Endodermal cell (in vitro differentiated cells): ENCODE data around the gene STAP1. TPM values are rescaled to one million over a fixed set of nuclear protein-coding genes. Genes with fewer than 3 reads are reported as not detected.

Experiments used
- DNase-seq: peaks from one replicate; pipeline ENCODE4 v3.0.0-alpha.2; 2017
- H3K27ac ChIP-seq: 2 replicates; pipeline ENCODE4 v1.5.1; 2013; ENCODE audit warnings: mild to moderate bottlenecking, low read depth, low read length, moderate library complexity
- H3K27me3 ChIP-seq: 2 replicates; pipeline ENCODE4 v1.6.1; 2013; ENCODE audit warnings: mild to moderate bottlenecking, low read length, moderate library complexity; ENCODE audit not compliant: insufficient read depth, control insufficient read depth, poor library complexity, severe bottlenecking
- H3K36me3 ChIP-seq: 2 replicates; pipeline ENCODE4 v1.7.0; 2013; ENCODE audit warnings: mild to moderate bottlenecking, low read length, moderate library complexity; ENCODE audit not compliant: control insufficient read depth, insufficient read depth
- H3K4me1 ChIP-seq: one replicate; pipeline ENCODE4 v1.7.0; 2013; ENCODE audit warnings: low read length; ENCODE audit not compliant: control insufficient read depth, insufficient read depth
- H3K4me3 ChIP-seq: 2 replicates; pipeline ENCODE4 v1.5.1; 2013; ENCODE audit warnings: mild to moderate bottlenecking, low read length, moderate library complexity
- H3K9ac ChIP-seq: 2 replicates; pipeline ENCODE4 v1.6.1; 2013; ENCODE audit warnings: mild to moderate bottlenecking, low read length, moderate library complexity; ENCODE audit not compliant: poor library complexity, severe bottlenecking; ENCODE audit errors: extremely low read depth
- H3K9me3 ChIP-seq: 2 replicates; pipeline ENCODE4 v1.6.1; 2013; ENCODE audit warnings: mild to moderate bottlenecking, low read length, moderate library complexity; ENCODE audit not compliant: control insufficient read depth
- H3K27ac Mint-ChIP-seq: 2 replicates; pipeline ENCODE4 v1.8.0; 2020; ENCODE audit warnings: mixed read lengths
- H3K27me3 Mint-ChIP-seq: 2 replicates; pipeline ENCODE4 v1.8.0; 2021; ENCODE audit warnings: mild to moderate bottlenecking, mixed read lengths; ENCODE audit not compliant: insufficient read depth
- H3K36me3 Mint-ChIP-seq: 2 replicates; pipeline ENCODE4 v1.8.0; 2020; ENCODE audit warnings: low read depth, mixed read lengths
- H3K4me1 Mint-ChIP-seq: 2 replicates; pipeline ENCODE4 v1.8.0; 2020; ENCODE audit warnings: mixed read lengths
- H3K4me3 Mint-ChIP-seq: 2 replicates; pipeline ENCODE4 v1.8.0; 2020; ENCODE audit warnings: mild to moderate bottlenecking, moderate library complexity, mixed read lengths
- H3K9me3 Mint-ChIP-seq: 2 replicates; pipeline ENCODE4 v1.8.0; 2020; ENCODE audit warnings: mild to moderate bottlenecking, mixed read lengths
- WGBS, 2 experiments: methylation state at CpG; one replicate each; pipeline versions ENCODE4 v1.1.5 to v1.1.7; 2013; ENCODE audit warnings: missing lambda C conversion rate in 2 of 2, mixed read lengths in 1 of 2; ENCODE audit not compliant: insufficient coverage in 1 of 2, insufficient read length in 1 of 2; 5-methylcytosine and 5-hydroxymethylcytosine counted together
- long read RNA-seq, 4 experiments: library from polyadenylated mRNA in 2 of 4; library from RNA in 1 of 4; library from capped mRNA in 1 of 4; stranded (forward) in 3 of 4; unstranded in 1 of 4; transcript quantifications; one replicate each; pipeline ENCODE4 v2.0.0, GENCODE V29; 2020 to 2021; ENCODE audit warnings: inconsistent platforms in 1 of 4
- polyA plus RNA-seq, 2 experiments: library from polyadenylated mRNA; stranded (reverse); fragments of 50-300 nt; gene quantifications; one replicate each; pipeline ENCODE4 v1.2.3, GENCODE V29; 2013
- total RNA-seq, 2 donors: library from RNA; stranded (reverse); fragmentation: NEBNext Ultra II Directional in 1 of 2; extraction: Animal tissue kit (Norgen Biotek cat#: 25700) in 1 of 2; gene quantifications; 2 replicates in 1 of 2; 3 replicates in 1 of 2; pipeline ENCODE4 v1.2.1, GENCODE V29; 2021
- TF ChIP-seq, protein P1 (sequence below): fragments of 200-600 bp; sonication (generic); conservative IDR thresholded peaks from 2 replicates; pipeline ENCODE4 v1.5.0; 2021; ENCODE audit warnings: antibody characterized with exemption, mild to moderate bottlenecking

Gene STAP1
- not detected for total RNA-seq
- not detected for polyA plus RNA-seq (2013, experiment 1 of 2)
- polyA plus RNA-seq (2013, experiment 2 of 2) = not detected
- long read RNA-seq, experiment 1 = 0 reads
- long read RNA-seq, experiment 2 = 0 reads
- long read RNA-seq, experiment 3 = 0 reads
- long read RNA-seq, experiment 4 = 0 reads

DNA sequence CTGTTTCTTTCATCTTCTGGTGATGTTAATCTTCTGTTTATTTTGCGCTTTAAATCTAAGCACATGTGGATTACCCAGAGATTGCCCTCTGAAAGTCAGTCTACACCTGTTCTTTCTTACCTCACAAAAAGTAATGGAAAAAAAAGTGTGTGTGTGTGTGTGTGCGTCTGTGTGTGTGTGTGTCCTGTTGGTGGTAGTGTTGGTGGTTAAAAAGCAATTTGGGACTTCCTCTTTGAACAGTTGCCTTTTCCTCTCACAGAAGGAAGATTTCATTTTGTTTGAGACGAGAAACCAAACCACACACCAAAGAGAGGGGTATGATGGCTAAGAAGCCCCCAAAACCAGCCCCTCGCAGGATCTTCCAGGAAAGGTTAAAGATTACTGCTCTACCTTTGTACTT, at the start of gene STAP1:
Gene STAP1, plus strand, starts transcription at position 235 of the 400 bp plus-strand sequence. Its CDS starts 83 bp downstream, at position 318.
- no peak for DNase-seq
- Mint-ChIP-seq H3K4me1 (peaks cover 5% of the 10 kb centered on the region), H3K9me3 (no peaks in the 10 kb centered on the region), H3K4me3 (no peak within 1 kb of the TSS), H3K27me3 (no peaks in the 10 kb centered on the region), H3K36me3 (no peaks in the 10 kb centered on the region), H3K27ac (no peak within 1 kb of the TSS)
- Histone ChIP-seq H3K27ac (no peak within 1 kb of the TSS), H3K4me1 (no peaks in the 10 kb centered on the region), H3K9me3 (no peaks in the 10 kb centered on the region), H3K9ac (no peak within 1 kb of the TSS), H3K27me3 (no peaks in the 10 kb centered on the region), H3K4me3 (no peak within 1 kb of the TSS), H3K36me3 (no peaks in the 10 kb centered on the region)
- TF ChIP-seq, protein P1, sequence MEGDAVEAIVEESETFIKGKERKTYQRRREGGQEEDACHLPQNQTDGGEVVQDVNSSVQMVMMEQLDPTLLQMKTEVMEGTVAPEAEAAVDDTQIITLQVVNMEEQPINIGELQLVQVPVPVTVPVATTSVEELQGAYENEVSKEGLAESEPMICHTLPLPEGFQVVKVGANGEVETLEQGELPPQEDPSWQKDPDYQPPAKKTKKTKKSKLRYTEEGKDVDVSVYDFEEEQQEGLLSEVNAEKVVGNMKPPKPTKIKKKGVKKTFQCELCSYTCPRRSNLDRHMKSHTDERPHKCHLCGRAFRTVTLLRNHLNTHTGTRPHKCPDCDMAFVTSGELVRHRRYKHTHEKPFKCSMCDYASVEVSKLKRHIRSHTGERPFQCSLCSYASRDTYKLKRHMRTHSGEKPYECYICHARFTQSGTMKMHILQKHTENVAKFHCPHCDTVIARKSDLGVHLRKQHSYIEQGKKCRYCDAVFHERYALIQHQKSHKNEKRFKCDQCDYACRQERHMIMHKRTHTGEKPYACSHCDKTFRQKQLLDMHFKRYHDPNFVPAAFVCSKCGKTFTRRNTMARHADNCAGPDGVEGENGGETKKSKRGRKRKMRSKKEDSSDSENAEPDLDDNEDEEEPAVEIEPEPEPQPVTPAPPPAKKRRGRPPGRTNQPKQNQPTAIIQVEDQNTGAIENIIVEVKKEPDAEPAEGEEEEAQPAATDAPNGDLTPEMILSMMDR = no peak
- WGBS, 2 experiments = 80 to 96% methylated on average over 1 to 4 of the region's 4 CpGs

DNA sequence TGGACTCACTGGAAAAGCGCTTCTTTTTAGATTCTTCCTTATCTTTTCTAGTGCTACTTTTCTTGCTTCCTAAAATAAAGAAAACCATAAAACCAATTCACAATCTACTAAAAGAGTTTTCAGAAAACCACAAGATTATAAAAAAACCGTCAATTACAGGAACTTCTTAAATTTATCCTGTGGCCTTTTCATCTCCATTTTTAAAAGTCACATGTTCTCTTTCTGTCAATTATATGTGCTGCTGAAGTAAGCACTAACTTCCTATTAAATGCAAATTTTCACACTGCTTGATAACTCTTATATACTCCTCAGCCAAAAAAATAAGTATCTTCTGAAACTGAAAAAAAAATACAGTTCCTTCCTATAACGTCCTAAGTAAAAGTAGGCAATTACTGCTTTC, 46.0 kb upstream of the STAP1 start:
- H3K36me3 Mint-ChIP-seq = peaks cover 37% of the 10 kb centered on the region
- WGBS, 2 experiments = 98 to 100% methylated on average over 3 of the region's 3 CpGs
- H3K27ac ChIP-seq = no peak overlapping the region

GRCh38 chr4:67520141-67520540, 38.4 kb upstream of the STAP1 start:
- no peak overlapping the region for H3K4me3 ChIP-seq
- TF ChIP-seq, protein P1 = no peak
- H3K9me3 ChIP-seq = no peaks in the 10 kb centered on the region
- no peaks in the 10 kb centered on the region for H3K27me3 ChIP-seq
- 91 to 94% methylated on average over 3 to 5 of the region's 5 CpGs for WGBS, 2 experiments
- H3K36me3 ChIP-seq = peaks cover 41% of the 10 kb centered on the region
- H3K36me3 Mint-ChIP-seq = peaks cover 26% of the 10 kb centered on the region
- H3K9me3 Mint-ChIP-seq = no peaks in the 10 kb centered on the region
- H3K27ac Mint-ChIP-seq = no peak overlapping the region
- no peak overlapping the region for H3K9ac ChIP-seq
- DNase-seq = no peak
- H3K4me3 Mint-ChIP-seq = no peak overlapping the region
- H3K27me3 Mint-ChIP-seq = no peaks in the 10 kb centered on the region
- H3K4me1 Mint-ChIP-seq = peaks cover 4% of the 10 kb centered on the region
- H3K27ac ChIP-seq = no peak overlapping the region
- H3K4me1 ChIP-seq = no peaks in the 10 kb centered on the region

More for the DNA sequence above, 46.0 kb upstream of the STAP1 start:
- Histone ChIP-seq H3K9ac (no peak overlapping the region), H3K27me3 (no peaks in the 10 kb centered on the region), H3K4me1 (peaks cover 4% of the 10 kb centered on the region), H3K4me3 (no peak overlapping the region), H3K36me3 (peaks cover 68% of the 10 kb centered on the region), H3K9me3 (no peaks in the 10 kb centered on the region)
- Mint-ChIP-seq H3K4me1 (peaks cover 15% of the 10 kb centered on the region), H3K27me3 (no peaks in the 10 kb centered on the region), H3K27ac (no peak overlapping the region), H3K4me3 (no peak overlapping the region), H3K9me3 (no peaks in the 10 kb centered on the region)
- DNase-seq = no peak
- TF ChIP-seq, protein P1 = no peak
